Keratinocyte (primary cell): Measurements from ENCODE around the gene HBP1. TPM values are rescaled to one million over a fixed set of nuclear protein-coding genes. Genes with fewer than 3 reads are reported as not detected.

Experiments used
- DNase-seq: peaks from one replicate; pipeline ENCODE4 v3.0.0-alpha.2; 2011; ENCODE audit warnings: low read depth, missing footprints, low spot score
- FAIRE-seq: peaks from 2 replicates; lab custom pipeline; 2011; peaks lifted over from hg19 to GRCh38; lab: Jason Lieb, UNC
- H2AFZ ChIP-seq: 2 replicates; pipeline ENCODE4 v1.6.0; 2012; ENCODE audit warnings: low read length, control low read depth, inconsistent platforms; ENCODE audit not compliant: control insufficient read depth
- H3K27ac ChIP-seq: 2 replicates; pipeline ENCODE4 v1.5.1; 2011; ENCODE audit warnings: low read length; ENCODE audit not compliant: control insufficient read depth, insufficient read depth
- H3K27me3 ChIP-seq: 3 replicates; pipeline ENCODE4 v1.6.0; 2011; ENCODE audit warnings: low read length; ENCODE audit not compliant: control insufficient read depth, insufficient read depth; ENCODE audit errors: extremely low read depth
- H3K36me3 ChIP-seq, 2 experiments: 2 replicates in 1 of 2; 3 replicates in 1 of 2; pipeline ENCODE4 v1.5.1; 2011; ENCODE audit warnings: low read length in 2 of 2, mild to moderate bottlenecking in 1 of 2; ENCODE audit not compliant: control insufficient read depth in 2 of 2, insufficient read depth in 2 of 2; ENCODE audit errors: extremely low read depth in 1 of 2
- H3K4me1 ChIP-seq: 3 replicates; pipeline ENCODE4 v1.5.1; 2011; ENCODE audit warnings: low read length; ENCODE audit not compliant: control insufficient read depth, insufficient read depth; ENCODE audit errors: extremely low read depth
- H3K4me2 ChIP-seq: 3 replicates; pipeline ENCODE4 v1.6.0; 2011; ENCODE audit warnings: low read depth, low read length; ENCODE audit not compliant: control insufficient read depth, insufficient read depth; ENCODE audit errors: extremely low read depth
- H3K4me3 ChIP-seq, 3 experiments: fragments of 200-600 bp in 1 of 3; sonication (generic) in 1 of 3; 2 replicates in 2 of 3; 3 replicates in 1 of 3; pipeline ENCODE4 v1.5.1; 2011 to 2016; ENCODE audit warnings: low read length in 3 of 3, mild to moderate bottlenecking in 3 of 3, control low read depth in 2 of 3, inconsistent platforms in 1 of 3, low read depth in 1 of 3, mixed read lengths in 1 of 3, mixed run types in 1 of 3, moderate library complexity in 1 of 3; ENCODE audit not compliant: control insufficient read depth in 2 of 3, insufficient read depth in 2 of 3; ENCODE audit errors: extremely low read depth in 1 of 3
- H3K79me2 ChIP-seq: 2 replicates; pipeline ENCODE4 v1.6.0; 2012; ENCODE audit warnings: low read length; ENCODE audit not compliant: control insufficient read depth, insufficient read depth
- H3K9ac ChIP-seq: 3 replicates; pipeline ENCODE4 v1.6.0; 2011; ENCODE audit warnings: low read length; ENCODE audit not compliant: control insufficient read depth, insufficient read depth; ENCODE audit errors: extremely low read depth
- H3K9me1 ChIP-seq: 3 replicates; pipeline ENCODE4 v1.6.0; 2011; ENCODE audit warnings: low read length; ENCODE audit not compliant: control insufficient read depth, insufficient read depth; ENCODE audit errors: extremely low read depth
- H3K9me3 ChIP-seq: 2 replicates; pipeline ENCODE4 v1.5.1; 2012; ENCODE audit warnings: low read depth, low read length; ENCODE audit not compliant: control insufficient read depth
- H4K20me1 ChIP-seq: 3 replicates; pipeline ENCODE4 v1.6.0; 2011; ENCODE audit warnings: low read length; ENCODE audit not compliant: control insufficient read depth, insufficient read depth; ENCODE audit errors: extremely low read depth
- CTCF ChIP-seq, 3 experiments: IDR thresholded peaks in 1 of 3; conservative IDR thresholded peaks in 1 of 3; optimal IDR thresholded peaks in 1 of 3; 2 replicates in 2 of 3; 3 replicates in 1 of 3; pipeline versions ENCODE3 to v1.5.1; 2011; ENCODE audit warnings: low read length in 3 of 3, mild to moderate bottlenecking in 3 of 3, moderate library complexity in 2 of 3, control low read depth in 1 of 3, inconsistent platforms in 1 of 3; ENCODE audit not compliant: insufficient read depth in 2 of 3; ENCODE audit errors: extremely low read depth in 1 of 3
- EZH2 ChIP-seq: IDR thresholded peaks from one replicate; pipeline ENCODE4 v1.6.1; 2012; ENCODE audit warnings: inconsistent platforms, mild to moderate bottlenecking, low read length, moderate library complexity
- dilution Hi-C: fragments of 300-500 bp; cut with MboI; formaldehyde crosslinking; loops from one replicate; pipeline ENCODE4 v1.7.0; 2020; ENCODE audit warnings: low sequenced_read_pairs; ENCODE audit not compliant: extremely low pct_ligation_motif_present
- polyA plus RNA-seq, 5 experiments: library from polyadenylated mRNA; depleted of rRNA in 3 of 5; stranded (reverse) in 3 of 5; stranded (forward) in 1 of 5; unstranded in 1 of 5; fragments of >200 nt; gene quantifications; 1 replicate in 1 of 5; 2 replicates in 3 of 5; 3 replicates in 1 of 5; pipeline versions ENCODE4 v1.2.1 to v1.2.3, GENCODE V29; 2011 to 2012; ENCODE audit warnings: missing spikeins in 2 of 5, low read depth in 1 of 5, low replicate concordance in 1 of 5

The HBP1 gene
- polyA plus RNA-seq, 1 donor (not counting 4 experiments of a cell fraction or from before 2014, with no cell fraction given): 42.8 TPM

- Histone ChIP-seq H3K36me3 (no peaks in the 10 kb centered on the region), H3K4me3 (no peak overlapping the region), H4K20me1 (no peaks in the 10 kb centered on the region), H3K79me2 (no peaks in the 10 kb centered on the region), H3K9me1 (no peaks in the 10 kb centered on the region), H3K9me3 (no peaks in the 10 kb centered on the region), H3K4me1 (no peaks in the 10 kb centered on the region), H3K27ac (no peak overlapping the region), H2AFZ (no peak overlapping the region), H3K27me3 (no peaks in the 10 kb centered on the region), H3K9ac (no peak overlapping the region), H3K4me2 (no peak overlapping the region)
- DNase-seq: no peak
- dilution Hi-C loops: no loop called here
- no peak for FAIRE-seq
- TF ChIP-seq EZH2 (no peak), CTCF (optimal IDR thresholded peaks at IDR 0.05 in 1 of 3, IDR thresholded peaks at IDR 0.05 in 1 of 3, conservative IDR thresholded peaks at IDR 0.05 in 1 of 3; ENCODE audit: extremely low read depth in 1 of 3, insufficient read depth in 2 of 3, low read length in 3 of 3) (no peak)
Measured at GRCh38 chr7:107162475-107162874, 6.3 kb upstream of the HBP1 start.

- Histone ChIP-seq H3K27ac (no peak overlapping the region), H4K20me1 (no peaks in the 10 kb centered on the region), H3K36me3 (no peaks in the 10 kb centered on the region), H3K4me1 (peaks cover 4% of the 10 kb centered on the region), H3K4me2 (no peak overlapping the region), H3K9me3 (no peaks in the 10 kb centered on the region), H3K9me1 (no peaks in the 10 kb centered on the region), H3K27me3 (no peaks in the 10 kb centered on the region), H3K4me3 (no peak overlapping the region), H3K79me2 (no peaks in the 10 kb centered on the region), H2AFZ (no peak overlapping the region), H3K9ac (no peak overlapping the region)
- FAIRE-seq (no peak), DNase-seq (no peak)
- dilution Hi-C loops: no loop called here
- no peak for TF ChIP-seq EZH2
- TF ChIP-seq CTCF (optimal IDR thresholded peaks at IDR 0.05 in 1 of 3, IDR thresholded peaks at IDR 0.05 in 1 of 3, conservative IDR thresholded peaks at IDR 0.05 in 1 of 3; ENCODE audit: extremely low read depth in 1 of 3, insufficient read depth in 2 of 3, low read length in 3 of 3): no peak
Measured at GRCh38 chr7:107164092-107164491, 4.7 kb upstream of the HBP1 start.
